Panc1 (cell line): Measurements from ENCODE around the gene TMEM120B. TPM values are rescaled to one million over a fixed set of nuclear protein-coding genes. Genes with fewer than 3 reads are reported as not detected.

Experiments used
- ATAC-seq: fragments of 200-7000 bp; cut with Tn5 transposase; 2 replicates; pipeline ENCODE4 v1.9.1; 2020; ENCODE audit warnings: mild to moderate bottlenecking, moderate library complexity
- BruUV-seq: library from RNA; stranded (reverse); fragments of 400-500 nt; replicated peaks from 2 replicates; lab custom pipeline; 2021; lab: Mats Ljungman, UMichigan
- CTCF ChIA-PET: fragments of 300-600 bp; sonication (Branson Sonifier 250); formaldehyde crosslinking; loops from one replicate; lab custom pipeline; 2022; ENCODE audit warnings: antibody characterized with exemption; lab: Charles Lee
- POLR2A ChIA-PET: fragments of 300-600 bp; sonication (Branson Sonifier 250); formaldehyde crosslinking; loops from one replicate; lab custom pipeline; 2022; ENCODE audit warnings: antibody characterized with exemption; lab: Charles Lee
- DNase-seq: peaks from one replicate; pipeline ENCODE4 v3.0.0-alpha.2; 2010; ENCODE audit warnings: low read depth, low spot score
- H3K27ac ChIP-seq: 2 replicates; pipeline ENCODE4 v1.5.1; 2011; ENCODE audit warnings: mild to moderate bottlenecking, low read length, inconsistent platforms
- H3K27me3 ChIP-seq: fragments of 200-500 bp; sonication (Bioruptor generic); 2 replicates; pipeline ENCODE4 v1.6.0; 2014; ENCODE audit warnings: low read length, inconsistent platforms; ENCODE audit not compliant: control insufficient read depth, insufficient read depth
- H3K36me3 ChIP-seq: fragments of 200-500 bp; sonication (Bioruptor generic); 2 replicates; pipeline ENCODE4 v1.5.1; 2014; ENCODE audit warnings: inconsistent platforms, mild to moderate bottlenecking, low read length, moderate library complexity; ENCODE audit not compliant: control insufficient read depth, insufficient read depth
- H3K4me1 ChIP-seq: 2 replicates; pipeline ENCODE4 v1.5.1; 2011; ENCODE audit warnings: inconsistent platforms, mild to moderate bottlenecking, low read length, moderate library complexity; ENCODE audit not compliant: control insufficient read depth, insufficient read depth
- H3K4me3 ChIP-seq, 2 experiments: 2 replicates each; pipeline ENCODE4 v1.5.1; 2011 to 2012; ENCODE audit warnings: low read depth in 2 of 2, low read length in 2 of 2, mild to moderate bottlenecking in 2 of 2, inconsistent platforms in 1 of 2, moderate library complexity in 1 of 2
- H3K9me3 ChIP-seq: fragments of 200-500 bp; sonication (Bioruptor generic); 2 replicates; pipeline ENCODE4 v1.5.1; 2014; ENCODE audit warnings: low read depth, mild to moderate bottlenecking, inconsistent platforms, low read length, moderate library complexity; ENCODE audit not compliant: control insufficient read depth, insufficient read depth
- CTCF ChIP-seq: fragments of 450-650 bp; IDR thresholded peaks from 2 replicates; pipeline ENCODE4 v1.5.1; 2017; ENCODE audit warnings: mild to moderate bottlenecking
- POLR2AphosphoS5 ChIP-seq: IDR thresholded peaks from 2 replicates; pipeline ENCODE4 v1.6.1; 2012; ENCODE audit warnings: mild to moderate bottlenecking, low read depth, low read length, moderate library complexity
- REST ChIP-seq, 2 experiments: IDR thresholded peaks; 2 replicates each; pipeline ENCODE4 v1.6.1; 2011 to 2012; ENCODE audit warnings: low read depth in 2 of 2, control low read depth in 1 of 2, low read length in 1 of 2, mild to moderate bottlenecking in 1 of 2, moderate library complexity in 1 of 2; ENCODE audit not compliant: insufficient read depth in 1 of 2
- SIN3A ChIP-seq: IDR thresholded peaks from 2 replicates; pipeline ENCODE4 v1.6.1; 2012; ENCODE audit warnings: low read depth, mild to moderate bottlenecking, low read length, moderate library complexity, borderline replicate concordance; ENCODE audit not compliant: insufficient read depth
- TCF7L2 ChIP-seq: IDR thresholded peaks from 2 replicates; pipeline ENCODE4 v1.6.1; 2011; ENCODE audit warnings: mild to moderate bottlenecking, low read depth, low read length, inconsistent platforms
- in situ Hi-C: cut with HindIII; loops from 2 replicates; pipeline ENCODE4 v1.10.0; 2016; ENCODE audit warnings: low sequenced_read_pairs, low pct_unique_long_range_greater_than_20kb
- intact Hi-C: fragments of 100-400 bp; cut with micrococcal nuclease; formaldehyde crosslinking; loops from one replicate; pipeline ENCODE4 v1.10.0; 2022; ENCODE audit not compliant: unreplicated experiment
- total RNA-seq: library from RNA; stranded (reverse); gene quantifications from one replicate; pipeline ENCODE4 v1.2.1, GENCODE V29; 2021; ENCODE audit not compliant: unreplicated experiment

Gene TMEM120B
- total RNA-seq, 1 experiment from 2014 or later, result 22.3 TPM

- Histone ChIP-seq H3K36me3 (no peaks in the 10 kb centered on the region), H3K4me3 (no peak overlapping the region), H3K4me1 (no peaks in the 10 kb centered on the region), H3K9me3 (no peaks in the 10 kb centered on the region), H3K27ac (no peak overlapping the region), H3K27me3 (no peaks in the 10 kb centered on the region)
- BruUV-seq, result no TSS peak
- intact Hi-C loops, result no loop called here
- TF ChIP-seq POLR2AphosphoS5, result no peak
- TF ChIP-seq TCF7L2, result no peak
- TF ChIP-seq REST (IDR thresholded peaks at IDR 0.05; ENCODE audit: insufficient read depth in 1 of 2, low read depth in 2 of 2, low read length in 1 of 2), result no peak
- no peak for TF ChIP-seq SIN3A
- no peak for TF ChIP-seq CTCF
- no peak for DNase-seq
- ATAC-seq, result peak; percentile 22; the same call in 1 of the 2 replicates
- POLR2A ChIA-PET, result interaction anchor here (0.7 kb wide), 1 partner anchor 74 kb away, joined by 4 read pairs; no protein-coding TSS in a partner anchor
- in situ Hi-C loops, result no loop called here
- CTCF ChIA-PET, result interaction anchor here (0.6 kb wide), 2 partner anchors 73 to 149 kb away, joined by 4 to 6 read pairs; no protein-coding TSS in a partner anchor
These were observed 10.8 kb upstream of the TMEM120B start for GRCh38 chr12:121701667-121702277.

GRCh38 chr12:121702944-121703343 lies 9.6 kb upstream of the TMEM120B start:
- TF ChIP-seq SIN3A (no peak), CTCF (no peak), POLR2AphosphoS5 (no peak), TCF7L2 (no peak), REST (IDR thresholded peaks at IDR 0.05; ENCODE audit: insufficient read depth in 1 of 2, low read depth in 2 of 2, low read length in 1 of 2) (no peak)
- CTCF ChIA-PET, result no interaction called here

More at GRCh38 chr12:121702944-121703343, 9.6 kb upstream of the TMEM120B start:
- ATAC-seq (no peak), DNase-seq (no peak)
- POLR2A ChIA-PET, result no interaction called here
- Histone ChIP-seq H3K4me3 (no peak overlapping the region), H3K9me3 (no peaks in the 10 kb centered on the region), H3K4me1 (no peaks in the 10 kb centered on the region), H3K27ac (no peak overlapping the region), H3K36me3 (no peaks in the 10 kb centered on the region), H3K27me3 (no peaks in the 10 kb centered on the region)
- in situ Hi-C loops (no loop called here), intact Hi-C loops (no loop called here)
- no TSS peak for BruUV-seq
